ENCODE measurements around the gene FUBP1.

- TF ChIP-seq CTCF (IDR thresholded peaks at IDR 0.05; ENCODE audit: poor library complexity) (no peak), EZH2phosphoT487 (IDR thresholded peaks at IDR 0.05; ENCODE audit: low read depth, severe bottlenecking, unreplicated experiment) (no peak), EZH2 (IDR thresholded peaks at IDR 0.05; ENCODE audit: borderline replicate concordance) (no peak)
Measured at GRCh38 chr1:77975907-77976306, 3.0 kb downstream of the FUBP1 start.
